Caco-2 (cell line): ENCODE results near the gene TP53BP2. TPM values are rescaled to one million over a fixed set of nuclear protein-coding genes. Genes with fewer than 3 reads are reported as not detected.

ENCODE experiments used
- BruUV-seq: library from RNA; stranded (reverse); fragments of 400-500 nt; replicated peaks from 2 replicates; lab custom pipeline; 2021; lab: Mats Ljungman, UMichigan
- CTCF ChIA-PET: fragments of 300-600 bp; sonication (Branson Sonifier 250); formaldehyde crosslinking; loops from one replicate; lab custom pipeline; 2022; ENCODE audit warnings: antibody characterized with exemption; lab: Charles Lee
- POLR2A ChIA-PET: fragments of 300-600 bp; sonication (Branson Sonifier 250); formaldehyde crosslinking; loops from one replicate; lab custom pipeline; 2022; ENCODE audit warnings: antibody characterized with exemption; lab: Charles Lee
- DNase-seq, 2 experiments: peaks; one replicate each; pipeline versions ENCODE4 v3.0.0 to v3.0.0-alpha.2; 2020 to 2022
- H3K27me3 ChIP-seq: replicated peaks from 2 replicates; pipeline ENCODE4 v1.6.0; 2011; ENCODE audit warnings: low read length; ENCODE audit not compliant: control insufficient read depth, insufficient read depth
- H3K36me3 ChIP-seq: 2 replicates; pipeline ENCODE4 v1.5.1; 2011; ENCODE audit warnings: low read length; ENCODE audit not compliant: control insufficient read depth, insufficient read depth
- H3K4me1 ChIP-seq: fragments of 250-450 bp; sonication (Bioruptor Pico); 2 replicates; pipeline ENCODE4 v1.5.1; 2020; ENCODE audit warnings: mild to moderate bottlenecking
- H3K4me3 ChIP-seq: 2 replicates; pipeline ENCODE4 v1.5.1; 2011; ENCODE audit warnings: low read depth, mild to moderate bottlenecking, control low read depth, low read length
- H3K9me3 ChIP-seq: fragments of 250-450 bp; sonication (Bioruptor Pico); 2 replicates; pipeline ENCODE4 v1.5.1; 2020; ENCODE audit warnings: mild to moderate bottlenecking, moderate library complexity
- H3K27ac Mint-ChIP-seq: one replicate; pipeline ENCODE4 v1.8.0; 2022; ENCODE audit warnings: mixed read lengths; ENCODE audit not compliant: unreplicated experiment
- H3K27me3 Mint-ChIP-seq: one replicate; pipeline ENCODE4 v1.8.0; 2022; ENCODE audit warnings: mixed read lengths; ENCODE audit not compliant: insufficient read depth, unreplicated experiment
- H3K36me3 Mint-ChIP-seq: one replicate; pipeline ENCODE4 v1.8.0; 2022; ENCODE audit warnings: mild to moderate bottlenecking, mixed read lengths; ENCODE audit not compliant: insufficient read depth, unreplicated experiment
- H3K4me1 Mint-ChIP-seq: one replicate; pipeline ENCODE4 v1.8.0; 2022; ENCODE audit warnings: low read depth, mixed read lengths; ENCODE audit not compliant: unreplicated experiment
- H3K4me3 Mint-ChIP-seq: one replicate; pipeline ENCODE4 v1.8.0; 2022; ENCODE audit warnings: mild to moderate bottlenecking, moderate library complexity, mixed read lengths; ENCODE audit not compliant: unreplicated experiment
- H3K9me3 Mint-ChIP-seq: one replicate; pipeline ENCODE4 v1.8.0; 2022; ENCODE audit warnings: mixed read lengths; ENCODE audit not compliant: unreplicated experiment
- CTCF ChIP-seq, 2 experiments: fragments of 200-600 bp in 1 of 2; IDR thresholded peaks; 1 replicate in 1 of 2; 2 replicates in 1 of 2; pipeline versions ENCODE4 v1.5.1 to v1.8.0; 2011 to 2022; ENCODE audit warnings: antibody characterized with exemption in 1 of 2, control low read depth in 1 of 2, inconsistent platforms in 1 of 2, low read depth in 1 of 2, low read length in 1 of 2, mild to moderate bottlenecking in 1 of 2, moderate library complexity in 1 of 2; ENCODE audit not compliant: insufficient read depth in 1 of 2, severe bottlenecking in 1 of 2, unreplicated experiment in 1 of 2
- intact Hi-C: fragments of 100-400 bp; cut with micrococcal nuclease; formaldehyde crosslinking; loops from one replicate; pipeline ENCODE4 v1.10.0; 2022; ENCODE audit not compliant: unreplicated experiment
- total RNA-seq: library from RNA; stranded (reverse); gene quantifications from 2 replicates; pipeline ENCODE4 v1.2.3, GENCODE V29; 2022

The TP53BP2 gene
- total RNA-seq, 1 experiment from 2014 or later, result 49.6 TPM

GRCh38 chr1:223730479-223731132 is 115.1 kb downstream of the TP53BP2 start:
- POLR2A ChIA-PET, result no interaction called here
- H3K27me3 Mint-ChIP-seq, result no peaks in the 10 kb centered on the region
- BruUV-seq, result no TSS peak

GRCh38 chr1:223729906-223730305 is 115.8 kb downstream of the TP53BP2 start:
- Mint-ChIP-seq H3K27ac (no peak overlapping the region), H3K4me1 (peaks cover 52% of the 10 kb centered on the region), H3K36me3 (peaks cover 70% of the 10 kb centered on the region), H3K27me3 (no peaks in the 10 kb centered on the region), H3K4me3 (no peak overlapping the region), H3K9me3 (peaks cover 7% of the 10 kb centered on the region)
- no peak for DNase-seq
- CTCF ChIA-PET, result interaction anchor here (0.7 to 1.1 kb wide), 2 partner anchors 10 to 19 kb away, joined by 3 to 5 read pairs; no protein-coding TSS in a partner anchor
- TF ChIP-seq CTCF (IDR thresholded peaks at IDR 0.05; ENCODE audit: insufficient read depth in 1 of 2, low read depth in 1 of 2, low read length in 1 of 2, severe bottlenecking in 1 of 2, unreplicated experiment in 1 of 2), result no peak
- Histone ChIP-seq H3K4me1 (peaks cover 37% of the 10 kb centered on the region), H3K4me3 (no peak overlapping the region), H3K27me3 (no peaks in the 10 kb centered on the region), H3K36me3 (peaks cover 2% of the 10 kb centered on the region; the same call in 1 of the 2 replicates), H3K9me3 (no peaks in the 10 kb centered on the region)
- intact Hi-C loops, result no loop called here
- POLR2A ChIA-PET, result no interaction called here
- BruUV-seq, result no TSS peak

More at GRCh38 chr1:223730479-223731132, 115.1 kb downstream of the TP53BP2 start:
- H3K36me3 Mint-ChIP-seq, result peaks cover 63% of the 10 kb centered on the region
- peaks cover 51% of the 10 kb centered on the region for H3K4me1 Mint-ChIP-seq
- no peak for DNase-seq
- H3K27me3 ChIP-seq, result no peaks in the 10 kb centered on the region
- H3K36me3 ChIP-seq, result no peaks in the 10 kb centered on the region
- peak overlapping the region; percentile 25 for H3K27ac Mint-ChIP-seq
- no peak for TF ChIP-seq CTCF (IDR thresholded peaks at IDR 0.05; ENCODE audit: insufficient read depth in 1 of 2, low read depth in 1 of 2, low read length in 1 of 2, severe bottlenecking in 1 of 2, unreplicated experiment in 1 of 2)
- CTCF ChIA-PET, result no interaction called here
- H3K4me3 ChIP-seq, result no peak overlapping the region
- no peaks in the 10 kb centered on the region for H3K9me3 ChIP-seq
- intact Hi-C loops, result no loop called here
- H3K4me3 Mint-ChIP-seq, result no peak overlapping the region
- H3K9me3 Mint-ChIP-seq, result peaks cover 7% of the 10 kb centered on the region
- peaks cover 37% of the 10 kb centered on the region for H3K4me1 ChIP-seq

Other genes starting within 250 kb of the TP53BP2 start
- gene CAPN8, start 180.2 kb downstream of the TP53BP2 start, total RNA-seq, result 4.1 and 6.7 TPM in 2 replicates
- 151 and 157 TPM in 2 replicates for gene CAPN2, start 133.4 kb downstream of the TP53BP2 start, total RNA-seq